Raji (cell line): Measurements from ENCODE around the gene ADTRP.

ENCODE experiments used
- POLR2A ChIP-seq: IDR thresholded peaks from 2 replicates; pipeline ENCODE4 v1.6.1; 2011; ENCODE audit warnings: low read depth, low read length, control low read depth; ENCODE audit not compliant: insufficient read depth

ADTRP gene

GRCh38 chr6:11692451-11693376 lies 85.9 kb downstream of the ADTRP start:
- TF ChIP-seq POLR2A = no peak

DNA sequence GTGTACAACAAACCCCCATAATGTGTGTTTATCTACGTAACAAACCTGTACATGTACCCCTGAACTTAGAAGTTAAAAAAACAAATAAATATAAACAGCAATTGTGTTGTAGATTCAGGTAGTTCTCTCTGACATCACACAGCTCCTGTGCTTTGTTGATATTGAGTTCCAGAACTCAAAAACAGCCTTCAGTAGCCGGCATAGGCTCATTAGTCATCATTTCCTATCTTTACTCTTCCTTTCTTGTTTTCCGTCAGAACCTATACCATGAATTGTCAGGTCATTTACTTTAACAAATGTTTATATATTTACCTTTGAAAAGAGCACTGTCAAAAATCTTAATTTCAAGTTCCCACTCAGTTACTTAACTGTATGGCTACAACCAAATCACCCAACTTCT lies 88.8 kb downstream of the ADTRP start:
- no peak for TF ChIP-seq POLR2A

DNA sequence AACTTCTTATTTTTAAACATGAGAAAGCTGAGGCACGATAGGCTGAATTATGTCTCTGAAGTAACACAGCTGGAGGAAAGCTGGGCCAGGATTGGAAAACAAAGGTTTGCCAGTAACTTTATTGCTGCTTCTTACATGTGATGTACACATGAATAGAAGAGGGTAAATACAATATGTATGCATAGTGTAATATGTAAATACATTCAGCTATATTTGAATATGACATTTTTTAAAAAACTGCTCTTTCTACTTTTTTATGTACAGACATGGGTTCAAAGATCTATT lies 90.2 kb downstream of the ADTRP start:
- TF ChIP-seq POLR2A = no peak

DNA sequence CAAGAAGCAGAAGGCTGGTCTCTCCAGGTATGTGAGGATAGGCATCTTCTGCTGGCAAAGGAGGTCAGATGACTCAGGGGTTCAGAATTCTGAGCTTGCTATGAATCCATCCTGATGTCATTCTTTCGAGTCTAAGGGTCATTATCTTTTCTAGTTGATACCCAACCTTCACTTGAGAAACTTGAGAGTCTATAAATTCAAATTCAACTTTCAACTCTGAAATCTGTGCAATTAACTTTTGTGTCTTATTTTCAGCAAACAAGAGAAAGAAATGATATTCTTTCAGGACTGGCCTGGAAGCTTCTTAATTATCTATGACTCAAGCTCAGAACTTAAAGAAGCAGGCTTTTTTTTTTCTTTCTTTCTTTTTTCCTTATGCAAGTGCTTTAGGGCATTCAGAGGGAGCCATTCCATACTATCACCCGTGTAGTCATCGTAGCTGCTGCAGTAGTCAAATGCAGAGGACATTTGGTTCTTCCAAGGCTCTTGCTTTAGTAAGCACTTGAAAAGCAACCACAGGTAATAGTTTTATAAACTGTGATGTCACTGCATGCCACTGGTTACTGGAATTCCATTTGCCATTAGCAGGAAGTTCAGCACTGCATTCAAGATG lies 93.0 kb downstream of the ADTRP start:
- no peak for TF ChIP-seq POLR2A

DNA sequence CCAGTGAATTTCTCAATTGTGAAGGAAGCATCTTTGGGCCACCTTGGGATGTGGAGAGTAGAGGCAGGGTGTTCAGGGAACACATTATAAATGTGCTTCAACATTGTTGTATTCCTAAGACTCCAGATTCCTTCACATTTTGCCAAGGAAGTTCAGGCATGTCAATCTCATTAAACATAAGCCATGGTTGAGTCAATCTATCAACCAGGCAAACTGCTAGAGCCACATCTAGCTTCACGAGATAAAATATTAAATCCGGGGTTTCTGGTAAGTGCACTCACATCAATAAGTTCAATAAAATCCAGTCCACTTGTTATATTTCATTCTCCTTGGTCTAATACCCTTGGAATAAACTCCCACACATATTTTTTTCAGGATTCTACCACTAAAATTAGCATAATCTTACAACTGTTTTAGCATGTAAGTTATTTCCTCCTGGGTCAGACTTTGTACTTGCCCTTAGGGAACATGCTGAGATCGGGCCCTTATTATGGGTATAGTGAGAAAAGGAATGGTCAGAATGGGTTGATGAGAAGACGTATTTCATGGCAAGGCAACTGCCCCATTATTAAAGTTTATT lies 93.6 kb downstream of the ADTRP start:
- no peak for TF ChIP-seq POLR2A

DNA sequence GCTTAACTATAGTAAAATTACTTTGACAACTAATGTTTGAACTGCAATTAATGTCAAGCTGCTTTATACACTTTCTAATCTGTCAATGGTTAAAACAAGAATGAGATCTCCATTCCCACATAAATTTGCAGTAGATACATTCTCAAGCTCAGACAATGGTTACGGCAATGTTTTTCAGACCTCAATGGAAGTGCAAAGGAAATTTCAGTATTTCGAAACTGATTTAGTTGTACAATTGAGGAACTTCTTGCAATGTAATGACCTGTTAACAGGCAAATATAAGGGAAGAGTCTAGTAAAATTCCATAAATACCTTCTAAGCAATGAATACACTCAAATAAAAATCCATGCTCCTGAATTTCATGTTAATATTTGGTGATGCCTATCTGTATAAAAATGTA lies 94.7 kb downstream of the ADTRP start:
- no peak for TF ChIP-seq POLR2A

DNA sequence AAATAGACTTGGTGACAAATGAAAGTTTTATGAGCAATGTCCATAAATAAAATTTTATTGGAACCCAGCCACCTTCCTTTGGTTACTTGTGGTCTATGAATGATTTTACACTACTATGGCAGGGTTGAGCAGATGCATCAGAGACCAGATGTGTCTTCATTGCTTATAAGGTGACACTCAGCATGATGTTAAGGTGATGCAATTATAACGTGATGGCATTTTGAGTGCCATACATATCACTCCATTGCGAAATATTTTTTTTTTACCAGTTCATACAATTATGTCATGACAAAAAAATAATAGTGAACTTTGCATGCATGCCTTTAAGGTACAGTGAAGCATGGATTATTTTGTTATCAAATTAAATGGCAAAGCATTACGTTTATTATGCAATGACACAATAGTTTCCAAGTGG lies 96.0 kb downstream of the ADTRP start:
- no peak for TF ChIP-seq POLR2A

DNA sequence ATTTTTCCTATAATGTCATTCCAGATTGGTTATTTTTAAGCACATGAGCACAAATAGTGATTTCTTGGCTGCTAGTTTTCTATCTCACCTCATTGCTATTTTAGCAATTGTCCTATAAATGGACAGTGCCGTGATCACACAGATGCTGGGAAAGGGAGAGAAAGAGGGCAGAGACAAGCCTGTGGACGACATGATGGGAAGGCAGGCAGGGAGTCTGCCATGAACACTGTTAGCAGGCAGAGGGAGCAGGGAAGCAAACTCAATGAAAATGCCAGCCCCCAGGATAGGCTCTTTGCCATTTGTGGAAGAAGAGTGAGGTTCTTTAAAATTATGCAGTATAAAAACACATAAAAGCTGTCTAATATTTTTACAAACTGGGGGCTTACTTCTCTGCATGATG lies 96.8 kb downstream of the ADTRP start:
- TF ChIP-seq POLR2A = no peak

DNA sequence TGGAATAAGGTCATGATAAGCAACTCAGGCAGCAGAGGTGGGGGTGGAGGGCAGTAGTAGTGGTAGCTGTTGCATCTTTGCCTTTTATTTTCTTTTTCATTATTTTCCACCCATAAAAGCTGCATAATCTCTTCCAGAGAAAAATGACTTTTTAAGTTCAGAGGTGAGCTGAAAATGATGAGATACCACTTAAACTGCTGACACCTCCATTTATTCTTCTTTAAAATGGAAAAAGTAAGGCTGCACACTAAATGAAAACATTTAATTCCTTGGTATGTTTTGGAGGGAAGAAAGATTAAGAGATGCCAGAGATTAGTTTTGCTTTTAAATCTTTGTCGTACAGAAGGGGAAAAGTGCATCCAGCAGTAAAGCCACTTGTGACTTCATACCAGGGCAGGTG lies 97.2 kb downstream of the ADTRP start:
- TF ChIP-seq POLR2A = no peak

- no peak for TF ChIP-seq POLR2A
Measured at GRCh38 chr6:11679099-11679498, 99.5 kb downstream of the ADTRP start.

- no peak for TF ChIP-seq POLR2A
Measured at GRCh38 chr6:11675601-11676000, 103.0 kb downstream of the ADTRP start.

DNA sequence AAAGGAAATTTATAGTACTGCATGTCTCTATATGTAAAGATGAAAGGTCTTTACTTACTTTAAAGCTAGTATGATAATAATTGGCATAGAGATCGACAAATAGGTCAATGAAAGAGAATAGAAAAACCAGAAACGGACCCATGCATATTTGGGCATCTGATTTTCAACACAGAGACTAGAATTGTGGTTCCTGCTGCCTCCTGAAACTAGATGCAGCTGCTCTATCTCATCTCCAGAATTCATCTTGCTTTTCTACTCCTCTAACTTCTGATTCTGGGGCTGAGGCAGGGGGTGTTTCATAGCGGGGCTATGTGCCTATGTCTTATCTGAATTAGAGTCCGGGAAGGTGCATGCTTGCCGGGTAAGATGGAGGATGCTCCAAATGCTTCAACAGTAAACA lies 105.9 kb downstream of the ADTRP start:
- TF ChIP-seq POLR2A = no peak

DNA sequence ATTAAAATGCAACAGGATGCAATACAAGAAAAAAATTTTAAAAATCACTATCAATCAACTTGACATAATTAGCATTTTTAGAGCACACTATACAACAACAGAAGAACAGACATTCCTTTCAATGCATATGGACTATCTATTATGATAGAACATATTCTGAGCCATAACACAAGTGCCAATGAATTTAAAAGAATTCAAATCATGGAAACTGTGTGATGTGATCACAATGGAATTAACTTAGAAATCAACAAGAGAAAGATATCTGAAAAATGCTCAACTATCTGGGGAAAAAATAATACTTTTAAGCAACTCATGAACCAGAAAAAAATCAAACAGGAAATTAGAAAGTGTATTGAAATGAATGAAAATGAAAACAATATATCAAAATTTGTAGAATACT lies 106.3 kb downstream of the ADTRP start:
- no peak for TF ChIP-seq POLR2A

GRCh38 chr6:11669696-11670095 lies 108.9 kb downstream of the ADTRP start:
- no peak for TF ChIP-seq POLR2A

DNA sequence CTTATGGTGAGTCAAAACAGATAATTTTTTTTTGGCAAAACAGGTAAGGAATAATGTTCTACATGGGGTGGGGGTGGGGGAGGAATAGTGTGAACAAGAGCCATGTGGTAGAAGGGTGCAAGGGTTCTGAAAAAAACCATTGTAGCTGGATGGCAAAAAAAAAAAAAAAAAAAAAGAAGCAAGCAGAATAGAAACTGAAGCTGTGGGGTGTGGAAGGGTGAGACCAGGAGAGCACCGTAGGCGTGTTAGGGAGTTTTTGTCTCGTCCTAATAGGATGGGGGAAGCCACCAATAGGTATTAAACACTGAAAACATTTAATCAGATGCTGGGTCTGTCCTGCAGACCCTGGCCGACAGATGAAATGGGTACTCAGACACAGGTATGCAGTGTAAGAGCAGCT lies 110.1 kb downstream of the ADTRP start:
- TF ChIP-seq POLR2A = no peak

GRCh38 chr6:11667876-11668275 lies 110.7 kb downstream of the ADTRP start:
- no peak for TF ChIP-seq POLR2A
